ENCODE results near the gene ITPKB. TPM values are rescaled to one million over a fixed set of nuclear protein-coding genes. Genes with fewer than 3 reads are reported as not detected.

Gene ITPKB
- total and polyA plus RNA-seq, 2 experiments from 2014 or later = 0.31 to 5.2 TPM

GRCh38 chr1:226605318-226605950, 133.6 kb downstream of the ITPKB start:
- H3K36me3 Mint-ChIP-seq (ENCODE audit: low read depth) = no peaks in the 10 kb centered on the region
- Histone ChIP-seq H3K36me3 (ENCODE audit: insufficient read depth) (no peaks in the 10 kb centered on the region), H3K4me2 (no peak overlapping the region), H3K27me3 (ENCODE audit: insufficient read depth) (no peaks in the 10 kb centered on the region), H3K27ac (ENCODE audit: low read depth) (no peak overlapping the region), H2AFZ (no peak overlapping the region), H3K79me2 (replicated peaks; ENCODE audit: insufficient read depth) (no peaks in the 10 kb centered on the region), H4K20me1 (replicated peaks; ENCODE audit: insufficient read depth) (no peaks in the 10 kb centered on the region), H3F3A (replicated peaks; ENCODE audit: low read depth) (no peaks in the 10 kb centered on the region), H3K4me1 (ENCODE audit: insufficient read depth) (peaks cover 25% of the 10 kb centered on the region; the same call in 1 of the 2 replicates), H3K9me2 (ENCODE audit: insufficient read depth) (no peaks in the 10 kb centered on the region), H3K4me3 (no peak overlapping the region)
- H3K9me3 Mint-ChIP-seq = no peaks in the 10 kb centered on the region
- H3K27ac Mint-ChIP-seq = no peak overlapping the region
- peaks cover 6% of the 10 kb centered on the region for H3K27me3 Mint-ChIP-seq (ENCODE audit: insufficient read depth, low read depth, poor library complexity)
- H3K4me1 Mint-ChIP-seq = peaks cover 39% of the 10 kb centered on the region
- H3K4me3 Mint-ChIP-seq = no peak overlapping the region
- ATAC-seq (no peak), DNase-seq (ENCODE audit: low spot score) (no peak)
- TF ChIP-seq EZH2phosphoT487 (IDR thresholded peaks at IDR 0.05; ENCODE audit: unreplicated experiment) = no peak
- TF ChIP-seq CTCF (conservative IDR thresholded peaks at IDR 0.05; ENCODE audit: low read depth in 2 of 2) = no peak
- TF ChIP-seq ZNF462 (CRISPR knock-in tag; IDR thresholded peaks at IDR 0.05) = no peak
- no peak for TF ChIP-seq POLR2AphosphoS5 (IDR thresholded peaks at IDR 0.05; ENCODE audit: low read depth)
- no peak for TF ChIP-seq JUNB (IDR thresholded peaks at IDR 0.05; ENCODE audit: unreplicated experiment)
- TF ChIP-seq ZNF114 (CRISPR knock-in tag; IDR thresholded peaks at IDR 0.05) = no peak
- TF ChIP-seq CREB1 (CRISPR knock-in tag; IDR thresholded peaks at IDR 0.05; ENCODE audit: low read depth) = no peak
- no peak for TF ChIP-seq NANOG (IDR thresholded peaks at IDR 0.05; ENCODE audit: borderline replicate concordance)
- no peak for TF ChIP-seq STAT1 (IDR thresholded peaks at IDR 0.05; ENCODE audit: unreplicated experiment)
- no peak for TF ChIP-seq ETS1 (IDR thresholded peaks at IDR 0.05)
- TF ChIP-seq REST (IDR thresholded peaks at IDR 0.05; ENCODE audit: unreplicated experiment) = no peak

Measured in GM23338 (cell line).